Body of pancreas (tissue), 4 donors: ENCODE results near the gene TRIM40. TPM values are rescaled to one million over a fixed set of nuclear protein-coding genes. Genes with fewer than 3 reads are reported as not detected.

ENCODE experiments used
- ATAC-seq: fragments of 150-250 bp; one replicate; pipeline ENCODE4 v1.9.1; 2016
- DNase-seq, 4 donors: peaks; one replicate each; pipeline ENCODE4 v3.0.0-alpha.2; 2019
- H3K27ac ChIP-seq, 4 donors: fragments of 200-600 bp; sonication (generic); 1 replicate in 3 of 4; 2 replicates in 1 of 4; pipeline versions ENCODE4 v1.5.1 to v1.6.1; 2016 to 2019; ENCODE audit warnings: mild to moderate bottlenecking in 1 of 4, mixed read lengths in 1 of 4, moderate library complexity in 1 of 4
- H3K27me3 ChIP-seq, 2 donors: fragments of 200-600 bp; sonication (generic); one replicate each; pipeline ENCODE4 v1.6.0; 2016; ENCODE audit warnings: mild to moderate bottlenecking in 1 of 2
- H3K36me3 ChIP-seq, 2 donors: fragments of 200-600 bp; sonication (generic); replicated peaks in 1 of 2; 2 replicates each; pipeline ENCODE4 v1.5.1; 2016; ENCODE audit warnings: low read depth in 2 of 2; ENCODE audit not compliant: insufficient read depth in 1 of 2
- H3K4me1 ChIP-seq: fragments of 200-600 bp; sonication (generic); one replicate; pipeline ENCODE4 v1.6.0; 2016
- H3K4me3 ChIP-seq, 2 donors: fragments of 200-600 bp; sonication (generic); 1 replicate in 1 of 2; 2 replicates in 1 of 2; pipeline ENCODE4 v1.5.1; 2016 to 2019
- H3K9me3 ChIP-seq, 3 donors: fragments of 200-600 bp; sonication (generic); 1 replicate in 2 of 3; 2 replicates in 1 of 3; pipeline ENCODE4 v1.5.1; 2016
- POLR2A ChIP-seq, 3 donors: fragments of 450-650 bp; IDR thresholded peaks; one replicate each; pipeline ENCODE4 v1.6.1; 2016; ENCODE audit warnings: antibody characterized with exemption in 3 of 3, mild to moderate bottlenecking in 2 of 3
- WGBS, 2 donors: methylation state at CpG; one replicate each; pipeline ENCODE4 v1.1.5; 2017; 5-methylcytosine and 5-hydroxymethylcytosine counted together
- intact Hi-C: fragments of 100-400 bp; cut with DNase I; formaldehyde crosslinking; loops from one replicate; pipeline ENCODE4 v1.15.1; 2023
- total RNA-seq, 2 donors: library from RNA; depleted of rRNA; stranded (reverse); fragments of >200 nt; gene quantifications; one replicate each; pipeline ENCODE4 v1.1.0, GENCODE V29; 2016
- TF ChIP-seq, protein P1 (sequence below), 7 experiments: fragments of 450-650 bp in 4 of 7; fragments of 200-600 bp in 3 of 7; sonication (generic) in 3 of 7; IDR thresholded peaks; one replicate each; pipeline ENCODE4 v1.5.1; 2016 to 2019; ENCODE audit warnings: antibody characterized with exemption in 7 of 7

TRIM40 gene
- total RNA-seq, 2 donors from 2014 or later: not detected

DNA sequence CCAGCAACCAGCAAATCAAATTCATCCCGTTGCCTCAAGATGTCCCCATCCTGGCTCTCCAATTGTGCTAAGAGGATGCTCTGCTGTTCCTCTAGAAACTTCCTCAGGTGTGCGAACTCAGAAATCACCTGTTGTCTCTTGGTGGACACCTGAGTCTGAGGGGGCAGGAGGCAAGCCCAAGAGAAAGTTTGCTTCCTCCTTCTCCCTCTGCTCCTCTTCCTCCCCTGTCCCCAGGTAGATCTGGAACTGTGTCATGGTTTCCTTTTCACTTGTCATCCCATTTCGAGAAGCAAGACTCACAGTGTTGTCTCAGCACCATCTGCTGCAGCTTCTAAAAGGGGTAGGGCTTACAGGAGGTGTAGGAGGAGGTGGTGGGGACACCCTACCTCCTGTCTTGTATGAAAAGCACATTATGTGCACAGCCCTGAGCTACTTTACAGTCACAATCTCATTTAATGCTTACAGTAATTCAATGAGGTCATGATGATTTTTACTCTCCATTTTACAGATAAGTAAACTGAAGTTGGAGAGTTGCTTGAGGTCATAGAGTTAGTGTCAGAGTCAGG is 22.6 kb downstream of the TRIM40 start:
- Histone ChIP-seq H3K4me3 (no peak overlapping the region), H3K9me3 (no peaks in the 10 kb centered on the region), H3K27ac (no peak overlapping the region), H3K4me1 (peaks cover 12% of the 10 kb centered on the region), H3K27me3 (no peaks in the 10 kb centered on the region), H3K36me3 (no peaks in the 10 kb centered on the region)
- ATAC-seq: no peak
- intact Hi-C loops: no loop called here
- no peak for TF ChIP-seq POLR2A (IDR thresholded peaks at IDR 0.05)
- TF ChIP-seq, protein P1, sequence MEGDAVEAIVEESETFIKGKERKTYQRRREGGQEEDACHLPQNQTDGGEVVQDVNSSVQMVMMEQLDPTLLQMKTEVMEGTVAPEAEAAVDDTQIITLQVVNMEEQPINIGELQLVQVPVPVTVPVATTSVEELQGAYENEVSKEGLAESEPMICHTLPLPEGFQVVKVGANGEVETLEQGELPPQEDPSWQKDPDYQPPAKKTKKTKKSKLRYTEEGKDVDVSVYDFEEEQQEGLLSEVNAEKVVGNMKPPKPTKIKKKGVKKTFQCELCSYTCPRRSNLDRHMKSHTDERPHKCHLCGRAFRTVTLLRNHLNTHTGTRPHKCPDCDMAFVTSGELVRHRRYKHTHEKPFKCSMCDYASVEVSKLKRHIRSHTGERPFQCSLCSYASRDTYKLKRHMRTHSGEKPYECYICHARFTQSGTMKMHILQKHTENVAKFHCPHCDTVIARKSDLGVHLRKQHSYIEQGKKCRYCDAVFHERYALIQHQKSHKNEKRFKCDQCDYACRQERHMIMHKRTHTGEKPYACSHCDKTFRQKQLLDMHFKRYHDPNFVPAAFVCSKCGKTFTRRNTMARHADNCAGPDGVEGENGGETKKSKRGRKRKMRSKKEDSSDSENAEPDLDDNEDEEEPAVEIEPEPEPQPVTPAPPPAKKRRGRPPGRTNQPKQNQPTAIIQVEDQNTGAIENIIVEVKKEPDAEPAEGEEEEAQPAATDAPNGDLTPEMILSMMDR (IDR thresholded peaks at IDR 0.05): no peak
- 40 to 53% methylated on average over 3 of the region's 3 CpGs for WGBS, 2 donors
- no peak for DNase-seq

DNA sequence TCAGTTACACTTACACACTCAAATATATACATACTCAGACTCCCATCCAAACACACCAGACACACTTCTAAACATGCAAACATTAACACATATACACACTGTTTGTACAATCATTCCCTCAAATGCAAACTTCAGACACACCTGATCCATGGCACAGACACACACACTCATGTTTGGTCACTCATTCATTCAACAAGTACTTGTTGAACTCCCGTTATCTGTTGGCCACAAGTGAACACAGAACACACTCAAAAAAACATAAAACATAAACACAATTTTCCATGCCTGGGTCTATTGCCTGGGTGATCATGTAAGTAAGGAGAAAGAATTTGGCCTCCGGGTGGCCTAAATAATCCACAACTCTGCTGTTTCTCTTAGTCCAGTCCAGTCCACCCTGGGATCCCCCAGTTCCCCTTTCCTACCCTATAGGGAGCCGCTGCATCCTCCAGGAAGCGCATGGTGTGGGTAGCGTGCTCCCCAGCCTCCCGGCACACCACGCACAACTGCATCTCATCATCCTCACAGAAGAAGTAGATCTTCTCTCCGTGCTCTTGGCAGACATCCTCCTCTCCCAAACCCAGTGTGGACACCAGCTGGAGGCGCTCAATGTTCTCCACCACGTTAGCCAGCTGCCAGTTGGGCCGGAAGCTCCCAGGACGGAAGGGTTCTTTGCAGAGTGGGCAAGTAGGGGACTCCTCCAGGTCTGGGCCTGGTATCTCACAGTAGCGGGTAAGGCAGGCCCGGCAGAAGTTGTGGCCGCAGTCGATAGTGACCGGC is 24.3 kb downstream of the TRIM40 start:
- Histone ChIP-seq H3K36me3 (no peaks in the 10 kb centered on the region), H3K9me3 (no peaks in the 10 kb centered on the region), H3K4me3 (no peak overlapping the region), H3K27me3 (no peaks in the 10 kb centered on the region), H3K27ac (no peak overlapping the region), H3K4me1 (peaks cover 6% of the 10 kb centered on the region)
- DNase-seq (no peak), ATAC-seq (no peak)
- TF ChIP-seq, protein P1 (IDR thresholded peaks at IDR 0.05): no peak
- TF ChIP-seq POLR2A (IDR thresholded peaks at IDR 0.05): no peak
- intact Hi-C loops: no loop called here
- WGBS, 2 donors: 89 to 92% methylated on average over 8 to 17 of the region's 17 CpGs

DNA sequence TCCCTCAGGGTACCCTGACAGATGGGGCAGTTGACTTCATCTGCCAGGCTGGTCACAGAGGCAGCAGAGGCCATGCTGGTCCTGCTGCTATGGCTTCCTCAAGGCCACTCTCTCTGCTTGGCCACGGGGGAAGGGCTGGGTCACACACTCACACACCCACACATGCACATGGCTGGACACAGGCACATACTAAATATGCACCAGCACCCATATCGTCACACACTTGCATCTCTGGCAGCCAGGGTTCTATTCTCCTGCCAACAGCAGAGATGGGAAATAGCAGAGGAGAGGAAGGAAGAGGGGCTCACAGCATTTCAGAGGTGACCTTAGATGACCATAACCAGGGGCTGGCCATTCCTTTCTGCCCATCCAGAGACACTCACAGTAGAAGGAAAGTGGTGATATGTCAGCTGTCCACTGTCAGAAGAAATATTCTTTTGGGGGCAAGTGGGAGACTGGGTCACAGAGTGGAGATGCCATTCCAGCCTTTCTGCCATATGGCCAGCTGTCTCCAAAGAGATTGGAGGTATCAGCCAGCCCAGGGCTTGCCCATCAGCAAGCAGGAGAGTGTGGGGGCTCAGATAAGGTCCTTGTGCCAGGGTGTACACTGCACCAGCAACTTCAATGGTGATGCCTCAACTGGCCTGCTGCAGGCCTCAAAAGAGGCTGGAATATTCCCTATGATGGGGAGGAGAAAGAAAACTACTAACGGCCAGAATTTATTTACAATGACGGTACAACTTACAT is 25.0 kb downstream of the TRIM40 start, which contains the start of gene TRIM10:
TRIM10 (minus strand) TSS at position 427 of the 747 bp plus-strand sequence; CDS start at position 74, 353 bp downstream.
- no peaks in the 10 kb centered on the region for H3K27me3 ChIP-seq
- H3K9me3 ChIP-seq: no peaks in the 10 kb centered on the region
- ATAC-seq (no peak), DNase-seq (no peak)
- no peak within 1 kb of the TSS for H3K27ac ChIP-seq
- intact Hi-C loops: no loop called here
- H3K4me3 ChIP-seq: no peak within 1 kb of the TSS
- no peaks in the 10 kb centered on the region for H3K4me1 ChIP-seq
- WGBS, 2 donors: 82 to 85% methylated on average over 2 to 4 of the region's 4 CpGs
- TF ChIP-seq, protein P1 (IDR thresholded peaks at IDR 0.05): no peak
- TF ChIP-seq POLR2A (IDR thresholded peaks at IDR 0.05): no peak
- no peaks in the 10 kb centered on the region for H3K36me3 ChIP-seq

DNA sequence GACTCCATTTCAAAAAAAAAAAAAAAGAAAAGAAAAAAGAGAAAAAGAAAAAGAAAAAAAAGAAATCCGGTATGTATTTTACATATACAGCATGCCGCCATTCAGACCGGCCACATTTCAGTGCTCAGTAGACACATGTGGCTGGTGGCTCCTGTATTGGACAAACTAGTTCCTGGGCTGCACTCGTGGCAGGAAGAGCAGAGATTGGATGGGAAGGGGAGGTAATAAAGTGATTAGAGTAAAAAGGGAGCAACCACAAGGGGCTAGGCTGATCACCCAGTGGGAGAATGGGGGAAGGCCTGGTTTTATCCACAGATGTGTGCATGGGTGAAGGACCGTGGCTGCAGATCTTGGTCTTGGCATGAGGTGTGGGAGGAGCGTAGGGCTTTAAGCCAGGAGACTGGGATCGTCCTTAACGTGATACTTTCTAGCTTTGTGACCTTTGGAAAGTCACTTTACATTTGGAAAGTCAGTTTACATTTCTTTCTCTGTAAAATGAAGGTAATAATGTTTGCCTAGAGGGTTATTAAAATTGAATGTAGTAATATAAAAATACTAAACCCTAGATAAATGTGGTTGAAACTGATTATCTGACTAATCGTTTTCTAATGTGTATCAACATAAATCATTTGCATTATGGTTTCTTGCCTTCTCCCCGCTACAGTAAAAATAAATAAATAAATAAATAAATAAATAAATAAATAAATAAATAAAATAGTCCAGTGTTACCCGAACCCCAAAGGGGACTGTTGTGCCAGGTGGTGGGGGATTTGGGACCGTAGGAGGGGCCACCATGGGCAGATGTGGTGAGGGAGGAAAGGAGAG is 26.5 kb downstream of the TRIM40 start:
- TF ChIP-seq, protein P1 (IDR thresholded peaks at IDR 0.05): no peak
- TF ChIP-seq POLR2A (IDR thresholded peaks at IDR 0.05): no peak
- Histone ChIP-seq H3K4me1 (no peaks in the 10 kb centered on the region), H3K36me3 (no peaks in the 10 kb centered on the region), H3K9me3 (no peaks in the 10 kb centered on the region), H3K27ac (no peak overlapping the region), H3K27me3 (no peaks in the 10 kb centered on the region), H3K4me3 (no peak overlapping the region)
- no peak for DNase-seq
- WGBS, 2 donors: 66 to 70% methylated on average over 12 of the region's 12 CpGs
- intact Hi-C loops: no loop called here
- ATAC-seq: no peak
